Naive thymus-derived CD4-positive, alpha-beta T cell (primary cell): ENCODE data around the gene OR51T1. TPM values are rescaled to one million over a fixed set of nuclear protein-coding genes. Genes with fewer than 3 reads are reported as not detected.

ENCODE experiments used
- ATAC-seq: fragments of 150-1000 bp; cut with Tn5 transposase; 2 replicates; pipeline ENCODE4 v1.10.0; 2021; ENCODE audit warnings: mild to moderate bottlenecking, moderate library complexity
- CTCF ChIA-PET: fragments of 350-600 bp; sonication (Branson Sonifier 250); formaldehyde crosslinking; loops from one replicate; lab custom pipeline; 2021; ENCODE audit warnings: antibody characterized with exemption; lab: Charles Lee
- POLR2A ChIA-PET: fragments of 350-600 bp; sonication (Branson Sonifier 250); formaldehyde crosslinking; loops from one replicate; lab custom pipeline; 2021; ENCODE audit warnings: antibody characterized with exemption, inconsistent platforms; lab: Charles Lee
- DNase-seq, 9 donors: peaks; one replicate each; pipeline versions ENCODE4 v3.0.0 to v3.0.0-alpha.2; 2020 to 2022; ENCODE audit warnings: mixed read lengths in 1 of 9
- H3K27ac ChIP-seq: one replicate; pipeline ENCODE4 v1.7.0; 2013; ENCODE audit warnings: mild to moderate bottlenecking, low read depth, low read length, moderate library complexity
- H3K27me3 ChIP-seq, 2 donors: one replicate each; pipeline ENCODE4 v1.7.0; 2013; ENCODE audit warnings: low read length in 2 of 2, mild to moderate bottlenecking in 2 of 2, moderate library complexity in 2 of 2; ENCODE audit not compliant: control insufficient read depth in 2 of 2, insufficient read depth in 2 of 2
- H3K36me3 ChIP-seq, 3 experiments: 1 replicate in 2 of 3; 2 replicates in 1 of 3; pipeline ENCODE4 v1.7.0; 2013; ENCODE audit warnings: low read length in 3 of 3, mild to moderate bottlenecking in 3 of 3, moderate library complexity in 1 of 3; ENCODE audit not compliant: insufficient read depth in 3 of 3, control insufficient read depth in 2 of 3
- H3K4me1 ChIP-seq, 2 donors: one replicate each; pipeline ENCODE4 v1.7.0; 2013; ENCODE audit warnings: low read length in 2 of 2, mild to moderate bottlenecking in 2 of 2, moderate library complexity in 1 of 2; ENCODE audit not compliant: control insufficient read depth in 2 of 2, insufficient read depth in 2 of 2
- H3K4me3 ChIP-seq: 2 replicates; pipeline ENCODE4 v1.7.0; 2013; ENCODE audit warnings: mild to moderate bottlenecking, low read length
- H3K9me3 ChIP-seq, 3 experiments: 1 replicate in 2 of 3; 2 replicates in 1 of 3; pipeline ENCODE4 v1.7.0; 2013; ENCODE audit warnings: low read length in 3 of 3; ENCODE audit not compliant: control insufficient read depth in 2 of 3
- H3K27ac Mint-ChIP-seq, 9 donors: one replicate each; pipeline ENCODE4 v1.8.0; 2020 to 2022; ENCODE audit warnings: mixed read lengths in 9 of 9, mild to moderate bottlenecking in 8 of 9, moderate library complexity in 5 of 9, inconsistent platforms in 2 of 9
- H3K27me3 Mint-ChIP-seq, 5 donors: one replicate each; pipeline ENCODE4 v1.8.0; 2021 to 2022; ENCODE audit warnings: mixed read lengths in 5 of 5, mild to moderate bottlenecking in 1 of 5
- H3K36me3 Mint-ChIP-seq, 5 donors: one replicate each; pipeline ENCODE4 v1.8.0; 2020 to 2022; ENCODE audit warnings: mixed read lengths in 5 of 5, mild to moderate bottlenecking in 3 of 5, inconsistent platforms in 1 of 5
- H3K4me1 Mint-ChIP-seq, 7 donors: one replicate each; pipeline ENCODE4 v1.8.0; 2020 to 2022; ENCODE audit warnings: mixed read lengths in 7 of 7, mild to moderate bottlenecking in 3 of 7, inconsistent platforms in 1 of 7
- H3K4me3 Mint-ChIP-seq, 10 donors: one replicate each; pipeline ENCODE4 v1.8.0; 2020 to 2022; ENCODE audit warnings: mild to moderate bottlenecking in 10 of 10, mixed read lengths in 10 of 10, moderate library complexity in 6 of 10, inconsistent platforms in 2 of 10
- H3K9me3 Mint-ChIP-seq, 11 donors: one replicate each; pipeline ENCODE4 v1.8.0; 2020 to 2022; ENCODE audit warnings: mixed read lengths in 11 of 11, mild to moderate bottlenecking in 4 of 11, inconsistent platforms in 1 of 11, moderate library complexity in 1 of 11
- intact Hi-C, 2 donors: fragments of 100-400 bp; cut with micrococcal nuclease; formaldehyde crosslinking; loops; one replicate each; pipeline ENCODE4 v1.15.1; 2023
- polyA plus RNA-seq, 2 donors: library from polyadenylated mRNA; unstranded; fragments of 300-500 nt; fragmentation: Illumina TruSeq; gene quantifications; one replicate each; pipeline ENCODE4 v1.2.3, GENCODE V29; 2021
- total RNA-seq, 6 experiments: library from RNA in 5 of 6; stranded (reverse) in 5 of 6; gene quantifications; 1 replicate in 5 of 6; 2 replicates in 1 of 6; pipeline ENCODE4 v1.2.3 and lab custom pipeline; 2021 to 2026

OR51T1 gene
- total and polyA plus RNA-seq, 7 experiments from 2014 or later = not detected

DNA sequence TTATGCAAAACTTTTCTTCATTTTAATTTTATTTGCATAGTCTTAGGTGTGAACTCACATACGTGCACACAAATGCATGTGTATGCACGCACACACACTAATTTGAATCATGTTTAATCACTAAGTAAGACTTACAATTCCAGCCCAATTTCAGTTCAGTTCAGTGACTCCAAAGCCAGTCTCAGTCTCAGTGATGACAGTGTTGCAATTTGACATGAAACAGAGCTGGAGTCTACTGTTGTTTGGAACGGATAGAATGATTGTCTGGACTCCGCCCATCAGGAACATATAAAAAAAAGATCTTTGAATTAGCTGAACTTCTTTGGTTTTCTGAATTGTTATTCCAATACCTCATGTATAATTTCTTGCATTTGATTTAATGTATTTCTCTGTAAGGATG, 17.8 kb upstream of the OR51T1 start:
- H3K4me1 ChIP-seq = no peaks in the 10 kb centered on the region
- no peaks in the 10 kb centered on the region for H3K36me3 Mint-ChIP-seq
- H3K9me3 ChIP-seq = no peaks in the 10 kb centered on the region
- no peaks in the 10 kb centered on the region for H3K36me3 ChIP-seq
- H3K27ac Mint-ChIP-seq = no peak overlapping the region
- H3K4me3 ChIP-seq = no peak overlapping the region
- peaks cover 0 to 6% (median 3%) of the 10 kb centered on the region in 5 donors for H3K27me3 Mint-ChIP-seq
- POLR2A ChIA-PET = no interaction called here
- H3K27me3 ChIP-seq = no peaks in the 10 kb centered on the region
- no peak overlapping the region for H3K27ac ChIP-seq
- DNase-seq (no peak), ATAC-seq (no peak)
- peaks cover 0 to 7% (median 0%) of the 10 kb centered on the region in 11 donors for H3K9me3 Mint-ChIP-seq
- CTCF ChIA-PET = no interaction called here
- H3K4me3 Mint-ChIP-seq = no peak overlapping the region
- intact Hi-C loops = no loop called here
- no peaks in the 10 kb centered on the region for H3K4me1 Mint-ChIP-seq

DNA sequence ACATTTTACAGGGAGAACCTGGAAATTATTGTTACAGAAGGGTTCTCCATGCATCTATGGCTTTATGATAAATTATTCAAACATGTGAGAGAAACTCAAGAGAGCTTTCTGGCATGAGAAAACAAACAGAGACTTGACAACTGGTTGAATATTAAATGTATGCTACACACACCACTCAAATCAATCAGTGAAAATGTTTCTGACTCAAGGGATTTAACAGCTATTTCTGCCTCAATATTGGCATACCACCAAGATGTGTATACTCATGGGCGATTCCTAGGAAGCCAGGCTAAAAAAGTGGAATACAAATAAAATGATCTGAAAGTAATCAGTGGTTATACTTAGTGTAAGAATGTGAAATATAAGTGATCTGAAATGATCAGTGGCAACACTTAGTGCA, 15.8 kb upstream of the OR51T1 start:
- ChIA-PET CTCF (no interaction called here), POLR2A (no interaction called here)
- no peaks in the 10 kb centered on the region for H3K27me3 ChIP-seq
- ATAC-seq (no peak), DNase-seq (no peak)
- no peak overlapping the region for H3K27ac ChIP-seq
- H3K4me1 ChIP-seq = no peaks in the 10 kb centered on the region
- Mint-ChIP-seq H3K27me3 (peaks cover 0 to 4% (median 0%) of the 10 kb centered on the region in 5 donors), H3K36me3 (no peaks in the 10 kb centered on the region), H3K4me1 (no peaks in the 10 kb centered on the region), H3K9me3 (peaks cover 0 to 6% (median 2%) of the 10 kb centered on the region in 11 donors), H3K4me3 (no peak overlapping the region), H3K27ac (no peak overlapping the region)
- H3K36me3 ChIP-seq = no peaks in the 10 kb centered on the region
- intact Hi-C loops = no loop called here
- no peak overlapping the region for H3K4me3 ChIP-seq
- no peaks in the 10 kb centered on the region for H3K9me3 ChIP-seq

DNA sequence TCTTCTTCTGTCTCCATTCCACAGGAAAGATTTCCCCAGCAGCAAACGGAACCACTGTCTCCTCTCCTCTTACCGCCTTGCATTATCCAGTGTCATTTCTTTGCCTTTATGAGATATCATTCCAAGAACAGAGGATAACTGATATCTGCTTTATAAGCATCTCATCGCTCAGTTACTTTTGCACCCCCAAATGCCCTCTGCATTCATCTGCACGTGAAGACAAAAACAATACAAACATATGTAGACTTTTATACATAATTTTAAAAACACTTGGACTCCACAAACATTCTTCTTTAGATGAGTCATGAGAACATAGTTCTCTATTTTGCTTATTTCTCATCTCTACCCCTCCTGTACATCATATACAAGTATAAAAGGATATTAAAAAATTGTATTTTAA, 512 bp upstream of the OR51T1 start:
- DNase-seq (no peak), ATAC-seq (no peak)
- ChIA-PET POLR2A (no interaction called here), CTCF (no interaction called here)
- no peak overlapping the region for H3K27ac Mint-ChIP-seq
- peaks cover 0 to 7% (median 0%) of the 10 kb centered on the region in 11 donors for H3K9me3 Mint-ChIP-seq
- Histone ChIP-seq H3K27me3 (no peaks in the 10 kb centered on the region), H3K27ac (no peak overlapping the region), H3K9me3 (no peaks in the 10 kb centered on the region), H3K36me3 (no peaks in the 10 kb centered on the region), H3K4me1 (no peaks in the 10 kb centered on the region), H3K4me3 (no peak overlapping the region)
- peaks cover 0 to 19% (median 14%) of the 10 kb centered on the region in 5 donors for H3K27me3 Mint-ChIP-seq
- no peaks in the 10 kb centered on the region for H3K4me1 Mint-ChIP-seq
- intact Hi-C loops = no loop called here
- no peak overlapping the region for H3K4me3 Mint-ChIP-seq
- no peaks in the 10 kb centered on the region for H3K36me3 Mint-ChIP-seq

DNA sequence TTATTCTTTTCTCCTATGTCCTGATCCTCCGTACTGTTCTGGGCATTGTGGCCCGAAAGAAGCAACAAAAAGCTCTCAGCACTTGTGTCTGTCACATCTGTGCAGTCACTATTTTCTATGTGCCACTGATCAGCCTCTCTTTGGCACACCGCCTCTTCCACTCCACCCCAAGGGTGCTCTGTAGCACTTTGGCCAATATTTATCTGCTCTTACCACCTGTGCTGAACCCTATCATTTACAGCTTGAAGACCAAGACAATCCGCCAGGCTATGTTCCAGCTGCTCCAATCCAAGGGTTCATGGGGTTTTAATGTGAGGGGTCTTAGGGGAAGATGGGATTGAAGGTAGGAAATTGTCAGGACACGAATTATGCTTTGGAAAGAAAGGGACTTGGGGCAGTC, 843 bp downstream of the OR51T1 start:
- Histone ChIP-seq H3K27ac (no peak overlapping the region), H3K27me3 (no peaks in the 10 kb centered on the region), H3K4me1 (no peaks in the 10 kb centered on the region), H3K36me3 (no peaks in the 10 kb centered on the region), H3K9me3 (no peaks in the 10 kb centered on the region), H3K4me3 (no peak overlapping the region)
- no peak overlapping the region for H3K27ac Mint-ChIP-seq
- ChIA-PET CTCF (no interaction called here), POLR2A (no interaction called here)
- peaks cover 0 to 7% (median 0%) of the 10 kb centered on the region in 11 donors for H3K9me3 Mint-ChIP-seq
- peaks cover 0 to 19% (median 14%) of the 10 kb centered on the region in 5 donors for H3K27me3 Mint-ChIP-seq
- no peak for ATAC-seq
- DNase-seq = no peak
- H3K36me3 Mint-ChIP-seq = no peaks in the 10 kb centered on the region
- intact Hi-C loops = no loop called here
- H3K4me1 Mint-ChIP-seq = no peaks in the 10 kb centered on the region
- H3K4me3 Mint-ChIP-seq = no peak overlapping the region

DNA sequence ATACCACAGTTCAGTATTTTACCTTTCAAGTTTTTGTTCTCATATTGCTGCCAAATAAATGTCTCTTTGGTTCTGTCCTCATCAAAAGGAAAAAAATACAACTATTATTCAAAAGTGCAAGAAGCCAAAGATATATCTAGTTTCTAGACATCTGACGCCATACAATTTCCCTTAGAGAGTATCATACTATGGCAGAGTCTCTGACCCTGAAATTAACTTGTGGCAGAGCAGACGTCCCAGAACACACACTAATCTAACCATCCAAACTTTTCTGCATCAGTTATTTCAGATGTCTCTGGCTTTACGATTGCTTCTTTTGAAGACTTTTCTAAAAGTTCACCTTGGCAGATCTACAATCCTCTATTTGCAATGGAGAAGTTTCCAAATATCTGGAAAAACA, 2.7 kb downstream of the OR51T1 start:
- Mint-ChIP-seq H3K27ac (no peak overlapping the region), H3K9me3 (peaks cover 0 to 4% (median 0%) of the 10 kb centered on the region in 11 donors), H3K4me1 (no peaks in the 10 kb centered on the region), H3K36me3 (no peaks in the 10 kb centered on the region), H3K4me3 (no peak overlapping the region), H3K27me3 (peaks cover 0 to 13% (median 8%) of the 10 kb centered on the region in 5 donors)
- intact Hi-C loops = no loop called here
- ATAC-seq (no peak), DNase-seq (no peak)
- Histone ChIP-seq H3K27ac (no peak overlapping the region), H3K27me3 (no peaks in the 10 kb centered on the region), H3K9me3 (no peaks in the 10 kb centered on the region), H3K4me1 (no peaks in the 10 kb centered on the region), H3K4me3 (no peak overlapping the region), H3K36me3 (no peaks in the 10 kb centered on the region)
- ChIA-PET CTCF (no interaction called here), POLR2A (no interaction called here)

DNA sequence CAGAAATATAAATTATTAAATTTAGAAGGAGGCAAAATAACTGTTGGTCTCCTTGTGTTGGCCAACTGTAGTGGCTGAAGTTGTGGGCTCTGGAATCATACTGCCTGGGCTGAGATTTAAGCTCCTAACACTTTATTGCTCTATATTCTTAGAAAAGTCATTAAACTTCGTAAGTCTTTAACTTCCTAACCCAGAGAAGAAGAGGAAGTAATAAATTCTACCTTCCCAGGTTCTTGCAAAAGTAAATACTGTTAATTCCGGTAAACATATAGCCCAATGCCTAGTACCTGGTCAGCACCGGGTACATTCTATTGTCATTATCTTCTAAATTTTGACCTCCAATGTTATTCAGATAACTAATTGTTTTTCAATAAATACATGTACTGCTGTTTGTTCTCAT, 4.5 kb downstream of the OR51T1 start:
- POLR2A ChIA-PET = no interaction called here
- H3K4me1 Mint-ChIP-seq = no peaks in the 10 kb centered on the region
- no peak overlapping the region for H3K4me3 Mint-ChIP-seq
- DNase-seq = no peak
- H3K4me3 ChIP-seq = no peak overlapping the region
- no peak for ATAC-seq
- peaks cover 0 to 6% (median 0%) of the 10 kb centered on the region in 11 donors for H3K9me3 Mint-ChIP-seq
- no peaks in the 10 kb centered on the region for H3K36me3 ChIP-seq
- H3K27ac ChIP-seq = no peak overlapping the region
- no peaks in the 10 kb centered on the region for H3K9me3 ChIP-seq
- CTCF ChIA-PET = no interaction called here
- H3K27me3 Mint-ChIP-seq = peaks cover 0 to 6% (median 0%) of the 10 kb centered on the region in 5 donors
- H3K27me3 ChIP-seq = no peaks in the 10 kb centered on the region
- no peaks in the 10 kb centered on the region for H3K4me1 ChIP-seq
- no peak overlapping the region for H3K27ac Mint-ChIP-seq
- intact Hi-C loops = no loop called here
- H3K36me3 Mint-ChIP-seq = no peaks in the 10 kb centered on the region

DNA sequence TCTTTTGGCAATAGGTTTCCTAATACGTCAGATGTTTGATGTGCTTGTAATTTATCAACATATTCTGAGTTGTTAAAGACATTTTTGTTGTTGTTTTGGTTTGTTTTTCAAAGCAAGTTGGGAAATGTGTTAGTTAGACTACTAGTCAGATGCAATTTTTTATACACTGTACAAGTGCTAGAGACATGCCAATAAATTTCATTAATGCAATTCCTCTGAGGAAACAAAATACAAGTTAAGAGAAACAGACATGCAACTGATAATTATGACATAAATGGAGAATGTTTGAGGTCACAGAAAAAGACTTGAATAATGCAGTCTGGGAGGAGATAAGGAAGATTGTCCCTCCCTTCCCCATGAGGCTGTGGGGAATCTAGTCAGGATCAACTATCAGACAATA, 5.9 kb downstream of the OR51T1 start:
- ChIA-PET CTCF (no interaction called here), POLR2A (no interaction called here)
- Histone ChIP-seq H3K9me3 (no peaks in the 10 kb centered on the region), H3K36me3 (no peaks in the 10 kb centered on the region), H3K27me3 (no peaks in the 10 kb centered on the region), H3K4me1 (no peaks in the 10 kb centered on the region), H3K27ac (no peak overlapping the region), H3K4me3 (no peak overlapping the region)
- H3K36me3 Mint-ChIP-seq = no peaks in the 10 kb centered on the region
- H3K4me3 Mint-ChIP-seq = no peak overlapping the region
- peaks cover 0 to 6% (median 0%) of the 10 kb centered on the region in 5 donors for H3K27me3 Mint-ChIP-seq
- peaks cover 0 to 6% (median 0%) of the 10 kb centered on the region in 11 donors for H3K9me3 Mint-ChIP-seq
- DNase-seq = no peak
- no peaks in the 10 kb centered on the region for H3K4me1 Mint-ChIP-seq
- no peak overlapping the region for H3K27ac Mint-ChIP-seq
- intact Hi-C loops = no loop called here
- ATAC-seq = no peak
